ENCODE results near the gene TRIO. TPM values are rescaled to one million over a fixed set of nuclear protein-coding genes. Genes with fewer than 3 reads are reported as not detected.

TRIO gene
- total RNA-seq, 1 donor from 2014 or later: 148 TPM

DNA sequence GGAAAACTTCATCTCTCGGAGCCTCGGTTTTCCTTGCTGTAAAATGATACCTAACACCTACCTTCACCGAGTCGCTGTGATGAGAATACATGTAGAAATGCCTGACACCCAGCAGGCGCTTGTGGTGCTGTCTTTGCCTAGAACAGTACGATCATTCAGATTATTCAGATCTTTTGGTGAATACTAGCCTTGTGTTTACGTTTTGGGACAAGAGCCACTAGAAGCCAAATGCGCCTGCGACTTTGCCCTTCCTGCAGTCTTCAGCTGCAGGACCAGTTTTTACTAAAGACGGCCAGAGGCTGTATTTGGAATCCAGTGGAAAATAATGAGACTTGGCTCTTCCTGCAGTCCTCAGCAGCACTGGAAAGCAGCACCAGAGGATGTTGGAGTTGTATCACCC, 189.6 kb downstream of the TRIO start:
- DNase-seq (no peak), ATAC-seq (no peak)
- no peak overlapping the region for H3K27ac ChIP-seq
- H3K27me3 ChIP-seq: no peaks in the 10 kb centered on the region
- TF ChIP-seq CTCF (IDR thresholded peaks at IDR 0.05): no peak
- H3K4me1 ChIP-seq: no peaks in the 10 kb centered on the region
- no peaks in the 10 kb centered on the region for H3K9me3 ChIP-seq
- intact Hi-C loops (cut with DNase I): no loop called here
- peaks cover 47% of the 10 kb centered on the region for H3K36me3 ChIP-seq
- no peak overlapping the region for H3K4me3 ChIP-seq

- peaks cover 55% of the 10 kb centered on the region for H3K36me3 ChIP-seq
- no peak overlapping the region for H3K27ac ChIP-seq
Observed at GRCh38 chr5:14337593-14337992, 194.5 kb downstream of the TRIO start.

DNA sequence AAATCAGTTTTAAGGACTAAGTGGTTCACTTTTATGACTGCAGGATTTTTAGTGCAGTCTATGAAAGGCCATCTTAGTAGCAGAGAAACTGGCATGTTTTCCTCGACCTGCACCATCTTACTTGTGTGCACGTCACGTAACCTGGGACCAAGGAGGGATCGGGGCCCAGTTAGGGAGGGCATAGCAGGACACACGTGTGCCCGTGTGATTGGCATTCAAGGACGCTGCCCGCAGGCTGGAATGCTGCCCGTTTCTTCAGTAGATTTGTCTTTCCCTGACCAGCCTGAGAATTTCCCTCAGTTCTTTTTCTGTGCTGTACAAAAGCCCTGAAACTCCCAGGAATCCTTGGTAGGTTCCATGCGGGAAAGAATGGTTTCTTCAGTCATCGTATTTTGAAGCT, 196.3 kb downstream of the TRIO start:
- H3K27ac ChIP-seq: no peak overlapping the region
- no peak for DNase-seq
- peaks cover 22% of the 10 kb centered on the region for H3K4me1 ChIP-seq
- ATAC-seq: no peak
- H3K36me3 ChIP-seq: peaks cover 43% of the 10 kb centered on the region
- no peak overlapping the region for H3K4me3 ChIP-seq
- no peak for TF ChIP-seq CTCF (IDR thresholded peaks at IDR 0.05)
- no peaks in the 10 kb centered on the region for H3K27me3 ChIP-seq
- intact Hi-C loops (cut with DNase I): no loop called here
- no peaks in the 10 kb centered on the region for H3K9me3 ChIP-seq

More at GRCh38 chr5:14337593-14337992, 194.5 kb downstream of the TRIO start:
- ATAC-seq (no peak), DNase-seq (no peak)
- no peak for TF ChIP-seq CTCF (IDR thresholded peaks at IDR 0.05)
- Histone ChIP-seq H3K9me3 (no peaks in the 10 kb centered on the region), H3K4me3 (no peak overlapping the region), H3K27me3 (no peaks in the 10 kb centered on the region), H3K4me1 (peaks cover 20% of the 10 kb centered on the region)
- intact Hi-C loops (cut with DNase I): no loop called here

DNA sequence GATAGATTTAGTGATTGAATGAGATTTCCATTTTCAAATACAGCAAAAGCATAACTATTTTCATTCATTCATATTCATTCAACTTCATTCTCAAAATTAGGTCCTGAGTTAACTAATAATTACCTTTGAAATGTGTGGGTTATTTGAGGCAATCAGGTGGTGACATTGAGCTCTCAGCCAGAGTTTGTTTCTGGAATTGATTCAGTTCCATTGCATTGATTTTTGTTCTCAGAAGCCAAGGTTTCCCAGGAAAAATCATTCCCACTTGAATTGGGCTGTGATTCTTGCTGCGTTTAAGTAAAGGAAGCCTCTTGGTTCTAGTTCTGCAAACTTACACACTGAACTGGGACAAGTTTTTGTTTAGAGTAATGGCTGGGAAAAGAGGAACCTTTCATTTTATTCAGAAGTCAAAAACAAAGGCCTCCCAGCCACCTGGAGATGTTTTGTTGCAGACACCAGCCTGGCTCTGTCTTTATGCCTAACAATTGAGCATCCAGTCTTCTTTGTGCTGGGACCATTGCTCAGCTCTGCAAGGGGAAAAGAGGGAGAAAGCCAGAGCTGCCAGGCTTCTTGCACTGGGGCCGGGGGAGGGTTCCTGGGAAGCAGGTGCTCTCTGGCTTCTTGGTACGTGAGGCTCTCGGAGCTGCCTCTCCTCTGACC, 198.6 kb downstream of the TRIO start:
- H3K9me3 ChIP-seq: no peaks in the 10 kb centered on the region
- no peak overlapping the region for H3K27ac ChIP-seq

DNA sequence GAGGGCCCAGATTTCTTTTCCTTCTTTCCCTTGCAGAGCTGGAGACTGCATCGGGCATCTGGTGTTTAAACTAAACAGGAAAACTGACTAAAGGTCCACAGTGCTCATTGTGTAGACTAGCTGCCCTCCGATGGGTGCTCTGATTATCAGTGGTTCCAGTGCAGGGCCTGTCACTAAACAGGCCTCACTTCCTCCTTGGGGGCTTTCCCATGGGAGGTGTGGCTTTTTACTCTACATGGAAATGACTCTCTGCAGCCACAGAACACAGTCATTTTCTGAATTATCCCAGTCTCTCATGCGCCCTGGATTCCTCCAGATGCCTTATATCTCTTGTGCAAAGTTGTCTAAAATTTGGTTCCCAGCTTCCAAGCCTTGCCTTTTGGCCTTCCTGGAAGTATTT, 199.2 kb downstream of the TRIO start:
- Histone ChIP-seq H3K4me3 (no peak overlapping the region), H3K4me1 (peaks cover 22% of the 10 kb centered on the region), H3K9me3 (no peaks in the 10 kb centered on the region), H3K27me3 (no peaks in the 10 kb centered on the region), H3K36me3 (peaks cover 34% of the 10 kb centered on the region), H3K27ac (no peak overlapping the region)
- intact Hi-C loops (cut with DNase I): no loop called here
- no peak for TF ChIP-seq CTCF (IDR thresholded peaks at IDR 0.05)
- ATAC-seq (peak; percentile 84), DNase-seq (no peak)

More for the DNA sequence above, 198.6 kb downstream of the TRIO start:
- peaks cover 22% of the 10 kb centered on the region for H3K4me1 ChIP-seq
- TF ChIP-seq CTCF (IDR thresholded peaks at IDR 0.05): no peak
- H3K27me3 ChIP-seq: no peaks in the 10 kb centered on the region
- no peak for DNase-seq
- peaks cover 36% of the 10 kb centered on the region for H3K36me3 ChIP-seq
- intact Hi-C loops (cut with DNase I): no loop called here
- no peak for ATAC-seq
- H3K4me3 ChIP-seq: no peak overlapping the region

- no peak for DNase-seq
- Histone ChIP-seq H3K4me3 (no peak overlapping the region), H3K27ac (no peak overlapping the region), H3K4me1 (peaks cover 22% of the 10 kb centered on the region), H3K27me3 (no peaks in the 10 kb centered on the region), H3K9me3 (no peaks in the 10 kb centered on the region), H3K36me3 (peaks cover 32% of the 10 kb centered on the region)
- intact Hi-C loops (cut with DNase I): no loop called here
- peak; percentile 71 for ATAC-seq
- no peak for TF ChIP-seq CTCF (IDR thresholded peaks at IDR 0.05)
Observed at GRCh38 chr5:14343376-14343775, 200.2 kb downstream of the TRIO start.

Measured in upper lobe of right lung (tissue), 1 donor.